Adrenal gland (tissue), 12 donors: ENCODE data around the gene POC1A. TPM values are rescaled to one million over a fixed set of nuclear protein-coding genes. Genes with fewer than 3 reads are reported as not detected.

Experiments
- DNase-seq, 7 donors: peaks; one replicate each; pipeline ENCODE4 v3.0.0-alpha.2; 2019 to 2020
- H3K27ac ChIP-seq, 5 donors: fragments of 200-600 bp; sonication (generic) in 4 of 5; 1 replicate in 3 of 5; 2 replicates in 2 of 5; pipeline versions ENCODE4 v1.5.1 to v1.8.0; 2016 to 2020; ENCODE audit warnings: mild to moderate bottlenecking in 1 of 5
- H3K27me3 ChIP-seq: fragments of 200-600 bp; 2 replicates; pipeline ENCODE4 v1.8.0; 2021
- H3K36me3 ChIP-seq, 2 donors: fragments of 200-600 bp; replicated peaks in 1 of 2; 1 replicate in 1 of 2; 2 replicates in 1 of 2; pipeline versions ENCODE4 v1.5.1 to v1.8.0; 2018 to 2022
- H3K4me1 ChIP-seq, 2 donors: fragments of 200-600 bp; replicated peaks in 1 of 2; 1 replicate in 1 of 2; 2 replicates in 1 of 2; pipeline versions ENCODE4 v1.5.1 to v1.8.0; 2018 to 2021
- H3K4me3 ChIP-seq, 4 donors: fragments of 200-600 bp; sonication (generic) in 3 of 4; one replicate each; pipeline ENCODE4 v1.5.1; 2016 to 2018
- H3K9me3 ChIP-seq, 3 donors: fragments of 200-600 bp; sonication (generic) in 1 of 3; replicated peaks in 1 of 3; 1 replicate in 2 of 3; 2 replicates in 1 of 3; pipeline versions ENCODE4 v1.5.1 to v1.8.0; 2016 to 2021
- CTCF ChIP-seq, 6 experiments: fragments of 450-650 bp in 4 of 6; fragments of 200-600 bp in 2 of 6; sonication (generic) in 1 of 6; IDR thresholded peaks; 1 replicate in 5 of 6; 2 replicates in 1 of 6; pipeline versions ENCODE4 v1.5.1 to v1.8.0; 2016 to 2021; ENCODE audit warnings: antibody characterized with exemption in 6 of 6, mild to moderate bottlenecking in 2 of 6, moderate library complexity in 1 of 6
- POLR2A ChIP-seq, 2 donors: fragments of 450-650 bp; IDR thresholded peaks; one replicate each; pipeline ENCODE4 v1.6.1; 2017; ENCODE audit warnings: antibody characterized with exemption in 2 of 2, mild to moderate bottlenecking in 2 of 2, moderate library complexity in 1 of 2
- WGBS, 4 donors: extraction: QIAGEN DNeasy Blood & Tissue Kit in 2 of 4; methylation state at CpG; one replicate each; pipeline versions ENCODE4 v1.1.5 to v1.1.7; 2013 to 2017; 5-methylcytosine and 5-hydroxymethylcytosine counted together
- intact Hi-C, 2 donors: fragments of 100-400 bp; cut with DNase I; formaldehyde crosslinking; loops; one replicate each; pipeline versions ENCODE4 v1.14.1 to v1.15.0; 2022 to 2023
- polyA plus RNA-seq, 3 donors: library from polyadenylated mRNA; stranded (reverse); fragments of 200-250 nt in 2 of 3; fragments of 350-450 nt in 1 of 3; fragmentation: Illumina TruSeq in 1 of 3; extraction: RNeasy Lipid Tissue Mini Kit (QIAGEN cat#74804) in 1 of 3; gene quantifications; one replicate each; pipeline ENCODE4 v1.2.3, GENCODE V29; 2013 to 2014
- total RNA-seq, 9 donors: library from RNA; depleted of rRNA in 4 of 9; stranded (reverse); fragments of >200 nt in 4 of 9; fragments of 120-200 nt in 1 of 9; fragmentation: NEBNext Ultra II Directional in 1 of 9; extraction: Animal tissue kit (Norgen Biotek cat#: 25700) in 1 of 9; gene quantifications; one replicate each; pipeline versions ENCODE4 v1.1.0 to v1.2.4, GENCODE V29; 2013 to 2023
- donor health status: healthy with polysubstance abuse.
- donor health status: Bipolar disorder and iron deficiency.
- donor health status: DM: yes; HTN: yes; CAD: no.
- donor health status: DM: no; HTN: no; CAD: no.
- donor health status: DM: no; HTN: no; CAD: no.
- donor health status: DM: yes; HTN: yes; CAD: no.

The POC1A gene
- total and polyA plus RNA-seq, 12 donors, result 2.0 to 8.4 (median 5.5) TPM

- H3K27me3 ChIP-seq, result no peaks in the 10 kb centered on the region
- TF ChIP-seq CTCF (IDR thresholded peaks at IDR 0.05), result no peak
- no peak for TF ChIP-seq POLR2A (IDR thresholded peaks at IDR 0.05)
- H3K4me1 ChIP-seq, result peaks cover 13 to 37% of the 10 kb centered on the region in 2 donors
- no peak for DNase-seq
- H3K36me3 ChIP-seq, result no peaks in the 10 kb centered on the region
- H3K27ac ChIP-seq, result peak overlapping the region in 2 of 5 donors; percentile 65 to 86
- WGBS, 4 donors, result 94 to 98% (median 96%) methylated on average over 6 to 7 of the region's 7 CpGs
- intact Hi-C loops, result loop anchor here (2.0 to 5.0 kb wide), 2 partner anchors 120 to 124 kb away; no protein-coding TSS in a partner anchor
- no peaks in the 10 kb centered on the region for H3K9me3 ChIP-seq
- no peak overlapping the region for H3K4me3 ChIP-seq
These were observed 31.7 kb downstream of the POC1A start for GRCh38 chr3:52122491-52122890.

- Histone ChIP-seq H3K36me3 (no peaks in the 10 kb centered on the region), H3K9me3 (no peaks in the 10 kb centered on the region), H3K27ac (peak overlapping the region in 4 of 5 donors; percentile 13 to 86 (median 40)), H3K4me1 (peaks cover 13 to 36% of the 10 kb centered on the region in 2 donors), H3K4me3 (no peak overlapping the region), H3K27me3 (no peaks in the 10 kb centered on the region)
- intact Hi-C loops, result loop anchor here (2.0 to 5.0 kb wide), 2 partner anchors 120 to 123 kb away; no protein-coding TSS in a partner anchor
- 66 to 78% (median 74%) methylated on average over 6 of the region's 6 CpGs for WGBS, 4 donors
- TF ChIP-seq POLR2A (IDR thresholded peaks at IDR 0.05) (no peak), CTCF (IDR thresholded peaks at IDR 0.05) (no peak)
- peak in 1 of 7 donors; percentile 27 for DNase-seq
These were observed 32.4 kb downstream of the POC1A start for GRCh38 chr3:52121813-52122212.

GRCh38 chr3:52121464-52121805 is 32.8 kb downstream of the POC1A start:
- peak in 5 of 7 donors; percentile 38 to 71 (median 64) for DNase-seq
- TF ChIP-seq CTCF (IDR thresholded peaks at IDR 0.05) (no peak), POLR2A (IDR thresholded peaks at IDR 0.05) (no peak)
- Histone ChIP-seq H3K27me3 (no peaks in the 10 kb centered on the region), H3K4me3 (no peak overlapping the region), H3K27ac (peak overlapping the region in 4 of 5 donors; percentile 5 to 86 (median 56)), H3K4me1 (peaks cover 13 to 36% of the 10 kb centered on the region in 2 donors), H3K36me3 (no peaks in the 10 kb centered on the region), H3K9me3 (no peaks in the 10 kb centered on the region)
- intact Hi-C loops, result loop anchor here in 1 of 2 donors (5.0 kb wide), 1 partner anchor 119 kb away; no protein-coding TSS in a partner anchor
- WGBS, 4 donors, result 13 to 38% (median 23%) methylated on average over 7 of the region's 7 CpGs

GRCh38 chr3:52120556-52121463 is 33.4 kb downstream of the POC1A start:
- intact Hi-C loops, result loop anchor here in 1 of 2 donors (5.0 kb wide), 1 partner anchor 119 kb away; no protein-coding TSS in a partner anchor

More at GRCh38 chr3:52120556-52121463, 33.4 kb downstream of the POC1A start:
- peak overlapping the region in 4 of 5 donors; percentile 5 to 86 (median 56) for H3K27ac ChIP-seq
- H3K9me3 ChIP-seq, result no peaks in the 10 kb centered on the region
- no peak for DNase-seq
- TF ChIP-seq POLR2A (IDR thresholded peaks at IDR 0.05), result no peak
- TF ChIP-seq CTCF (IDR thresholded peaks at IDR 0.05), result no peak
- peaks cover 13 to 36% of the 10 kb centered on the region in 2 donors for H3K4me1 ChIP-seq
- no peaks in the 10 kb centered on the region for H3K36me3 ChIP-seq
- no peak overlapping the region for H3K4me3 ChIP-seq
- no peaks in the 10 kb centered on the region for H3K27me3 ChIP-seq
- 54 to 64% (median 63%) methylated on average over 3 of the region's 3 CpGs for WGBS, 4 donors
